GM12801 (cell line): Measurements from ENCODE around the gene LCN10.

Experiments used
- TF ChIP-seq, protein P1 (sequence below): IDR thresholded peaks from one replicate; pipeline ENCODE4 v1.5.1; 2011; ENCODE audit warnings: control low read depth; ENCODE audit not compliant: insufficient read length; ENCODE audit errors: extremely low read depth

Gene LCN10

DNA sequence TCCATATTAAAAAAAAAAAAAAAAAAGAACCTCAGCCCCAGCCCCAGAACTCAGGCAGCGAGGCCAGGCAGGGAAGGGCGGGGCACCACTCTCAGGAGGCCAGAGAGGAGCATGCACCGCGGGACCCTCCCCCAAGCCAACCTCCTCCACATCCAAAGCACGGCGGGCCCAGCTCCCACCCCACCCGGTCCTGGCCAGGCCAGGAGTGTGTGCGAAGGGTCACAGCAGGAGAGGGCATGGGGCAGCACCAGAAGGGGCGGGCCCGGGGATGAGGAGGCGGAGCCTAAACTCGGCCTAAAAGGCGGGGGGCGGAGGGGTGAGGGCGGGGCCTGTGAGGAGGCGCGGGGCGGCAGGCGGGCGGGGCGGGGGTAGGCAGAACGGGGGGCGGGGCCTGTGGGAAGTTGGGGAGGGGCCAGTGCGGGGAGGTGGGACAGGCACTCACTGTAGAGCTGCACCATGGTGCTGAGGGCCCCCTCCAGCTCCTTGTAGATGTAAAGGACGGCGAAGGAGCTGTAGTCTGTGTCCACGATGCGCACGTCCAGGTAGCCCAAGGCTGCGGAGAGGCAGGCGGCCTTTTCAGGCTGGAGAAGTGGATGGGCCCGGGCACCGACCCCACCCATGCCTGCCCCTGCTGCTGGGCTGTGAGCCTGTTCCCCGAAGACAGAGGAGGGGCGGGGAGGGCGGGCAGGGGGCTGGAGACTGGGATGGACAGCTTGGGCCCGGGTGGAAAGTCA is 20.3 kb upstream of the LCN10 start:
- TF ChIP-seq, protein P1, sequence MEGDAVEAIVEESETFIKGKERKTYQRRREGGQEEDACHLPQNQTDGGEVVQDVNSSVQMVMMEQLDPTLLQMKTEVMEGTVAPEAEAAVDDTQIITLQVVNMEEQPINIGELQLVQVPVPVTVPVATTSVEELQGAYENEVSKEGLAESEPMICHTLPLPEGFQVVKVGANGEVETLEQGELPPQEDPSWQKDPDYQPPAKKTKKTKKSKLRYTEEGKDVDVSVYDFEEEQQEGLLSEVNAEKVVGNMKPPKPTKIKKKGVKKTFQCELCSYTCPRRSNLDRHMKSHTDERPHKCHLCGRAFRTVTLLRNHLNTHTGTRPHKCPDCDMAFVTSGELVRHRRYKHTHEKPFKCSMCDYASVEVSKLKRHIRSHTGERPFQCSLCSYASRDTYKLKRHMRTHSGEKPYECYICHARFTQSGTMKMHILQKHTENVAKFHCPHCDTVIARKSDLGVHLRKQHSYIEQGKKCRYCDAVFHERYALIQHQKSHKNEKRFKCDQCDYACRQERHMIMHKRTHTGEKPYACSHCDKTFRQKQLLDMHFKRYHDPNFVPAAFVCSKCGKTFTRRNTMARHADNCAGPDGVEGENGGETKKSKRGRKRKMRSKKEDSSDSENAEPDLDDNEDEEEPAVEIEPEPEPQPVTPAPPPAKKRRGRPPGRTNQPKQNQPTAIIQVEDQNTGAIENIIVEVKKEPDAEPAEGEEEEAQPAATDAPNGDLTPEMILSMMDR, result no peak

DNA sequence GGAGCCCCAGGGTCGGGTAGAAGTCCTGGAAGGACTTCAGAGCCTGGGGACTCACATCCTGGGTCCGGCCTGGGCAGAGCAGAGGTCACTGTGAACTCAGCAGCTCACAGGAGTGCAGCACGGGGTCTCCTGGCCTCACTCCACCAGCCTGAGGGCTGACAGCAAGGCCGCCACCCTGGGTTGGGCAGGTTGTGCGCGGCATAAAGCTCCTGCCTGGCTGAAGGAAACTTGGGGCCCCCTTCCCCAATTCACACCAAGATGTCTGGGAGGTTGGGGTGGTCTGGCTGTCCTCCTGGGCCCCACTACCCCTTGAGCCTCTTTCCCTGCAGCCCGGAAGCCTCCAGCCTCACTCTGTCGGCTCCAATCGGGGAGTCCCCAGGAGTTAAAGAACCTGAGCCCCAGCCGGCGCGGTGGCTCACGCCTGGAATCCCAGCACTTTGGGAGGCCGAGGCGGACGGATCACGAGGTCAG is 19.5 kb upstream of the LCN10 start:
- TF ChIP-seq, protein P1, result no peak

DNA sequence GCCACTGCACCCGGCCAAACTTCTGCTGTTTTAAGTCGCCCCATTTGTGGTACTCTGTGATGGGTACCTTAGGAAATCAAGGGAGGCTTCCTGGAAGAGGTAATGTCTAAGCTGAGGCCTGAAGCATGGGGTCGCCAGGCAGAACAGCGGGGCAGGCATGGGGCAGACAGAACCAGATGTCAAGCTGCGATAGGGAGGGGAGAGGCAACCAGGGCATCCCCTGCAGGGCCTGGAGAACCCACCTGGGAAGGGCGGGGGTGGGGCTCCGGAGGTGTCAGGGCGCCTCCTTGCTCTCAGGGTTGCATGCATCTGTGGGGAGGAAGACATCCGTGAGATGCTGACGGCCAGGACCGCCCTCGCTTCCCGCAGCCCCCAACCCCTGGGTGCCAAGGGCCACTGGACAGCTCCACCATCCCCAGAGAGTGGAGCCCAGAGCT is 18.8 kb upstream of the LCN10 start:
- TF ChIP-seq, protein P1, result no peak

DNA sequence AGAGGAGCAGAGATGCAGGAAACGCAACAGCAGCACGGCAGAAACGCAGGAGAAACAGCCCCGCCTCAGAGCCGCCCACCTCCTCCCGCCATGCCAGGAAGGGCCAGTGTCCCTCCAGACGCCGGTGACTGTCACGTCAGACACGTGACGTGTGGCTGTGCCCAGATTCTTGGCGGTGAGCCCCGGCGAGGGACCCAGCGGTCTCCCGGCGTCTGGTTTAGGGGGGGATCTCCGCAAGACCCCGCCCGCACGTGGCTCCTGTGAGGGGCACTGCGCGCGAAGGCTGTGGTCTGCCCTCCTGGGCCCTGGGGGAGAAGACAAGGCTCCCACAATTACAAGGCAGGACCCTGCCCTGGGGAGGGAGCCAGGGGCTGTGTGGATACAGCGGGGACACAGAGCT is 17.7 kb upstream of the LCN10 start:
- TF ChIP-seq, protein P1, result no peak

DNA sequence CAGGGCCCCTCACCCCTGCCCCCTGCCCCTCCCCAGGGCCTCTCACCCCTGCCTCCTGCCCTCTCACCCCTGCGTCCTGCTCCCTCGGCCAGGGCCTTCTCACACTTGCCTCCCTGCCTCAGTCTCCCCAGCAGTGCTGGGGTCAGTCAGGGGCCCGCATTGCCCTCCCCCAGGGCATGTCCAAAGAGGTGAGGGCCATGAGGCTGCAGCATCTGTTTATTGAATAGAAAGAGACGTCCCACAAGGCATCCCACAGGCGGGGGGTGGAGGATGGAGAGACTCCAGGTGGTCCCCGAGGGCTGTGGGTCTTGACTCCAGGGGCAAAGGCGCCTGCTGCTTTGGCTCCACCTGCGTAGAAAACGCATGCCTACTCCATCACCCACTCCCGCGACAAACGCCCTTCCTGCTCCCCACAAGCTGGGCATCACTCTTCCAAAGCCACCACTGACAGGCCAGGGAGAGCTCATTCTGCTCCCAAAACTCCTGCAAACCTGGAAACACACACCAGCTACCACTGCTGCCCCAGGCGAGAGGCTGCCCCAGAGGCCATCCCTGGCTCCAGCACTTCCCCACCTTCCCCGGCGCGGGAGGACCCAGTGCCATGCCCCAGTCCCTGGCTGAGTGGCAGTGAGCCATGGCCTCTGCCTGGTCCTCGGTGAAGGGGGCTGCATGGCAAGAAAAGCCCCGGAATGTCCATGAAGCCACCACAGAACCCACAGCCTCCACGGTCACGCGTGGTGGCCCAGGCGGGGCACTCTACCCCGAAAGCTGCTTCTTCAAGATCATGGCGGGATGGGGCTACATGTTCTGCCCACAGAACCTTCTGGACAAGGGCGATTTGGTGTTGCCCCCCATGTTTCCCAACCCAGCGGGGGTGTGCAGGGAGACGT is 16.9 kb upstream of the LCN10 start:
- TF ChIP-seq, protein P1, result no peak

DNA sequence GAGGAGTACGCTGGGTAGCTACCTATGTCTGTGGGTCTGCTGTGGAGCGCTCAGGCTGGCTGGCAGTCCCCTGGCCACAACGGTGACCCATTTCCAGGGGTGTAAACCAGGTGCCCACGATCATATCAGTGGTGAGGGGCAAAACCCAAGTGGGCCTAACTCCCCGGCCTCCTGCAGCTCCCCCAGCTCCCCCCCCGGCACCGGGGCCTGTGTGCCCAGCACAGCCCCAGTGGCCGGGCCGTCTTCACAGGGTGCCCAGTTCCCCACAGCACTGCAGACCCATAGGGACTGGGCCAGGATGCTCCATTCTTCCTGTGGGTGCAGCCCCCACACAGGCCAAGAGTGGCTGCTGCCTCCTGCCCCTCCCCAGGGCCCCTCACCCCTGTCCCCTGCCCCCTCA is 16.3 kb upstream of the LCN10 start:
- TF ChIP-seq, protein P1, result no peak

DNA sequence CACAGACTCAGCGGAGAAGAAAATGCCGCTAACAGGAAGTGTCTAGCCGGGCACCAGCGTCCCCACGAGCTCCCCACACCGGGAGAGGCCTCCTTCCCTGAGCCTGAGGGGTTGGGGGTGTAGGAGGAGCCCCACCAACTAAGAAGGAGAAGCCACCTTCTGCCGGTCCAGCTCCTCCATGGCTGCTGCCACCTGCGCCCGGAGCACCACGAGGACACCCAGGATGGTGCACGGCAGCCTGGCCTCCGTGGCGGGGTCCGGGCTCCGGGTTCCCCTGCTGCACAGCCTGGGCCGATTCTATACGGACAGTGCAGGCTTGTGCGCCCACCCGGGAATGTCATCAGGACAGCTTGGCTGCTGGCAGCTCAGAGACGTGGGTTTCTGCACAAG is 15.0 kb upstream of the LCN10 start:
- TF ChIP-seq, protein P1, result no peak
